OCI-LY7 (cell line): ENCODE measurements around the gene SSBP4.

Experiments
- EZH2phosphoT487 ChIP-seq: fragments of 200-600 bp; sonication (generic); IDR thresholded peaks from 2 replicates; pipeline ENCODE4 v1.6.1; 2018; ENCODE audit warnings: low read depth, borderline replicate concordance, mild to moderate bottlenecking, mixed run types, antibody characterized with exemption, low read length, moderate library complexity, mixed read lengths
- TF ChIP-seq, protein P1 (sequence below): fragments of 200-600 bp; sonication (generic); conservative IDR thresholded peaks from 2 replicates; pipeline ENCODE4 v1.5.1; 2014; ENCODE audit warnings: mild to moderate bottlenecking, antibody characterized with exemption, low read length, moderate library complexity, mixed read lengths

DNA sequence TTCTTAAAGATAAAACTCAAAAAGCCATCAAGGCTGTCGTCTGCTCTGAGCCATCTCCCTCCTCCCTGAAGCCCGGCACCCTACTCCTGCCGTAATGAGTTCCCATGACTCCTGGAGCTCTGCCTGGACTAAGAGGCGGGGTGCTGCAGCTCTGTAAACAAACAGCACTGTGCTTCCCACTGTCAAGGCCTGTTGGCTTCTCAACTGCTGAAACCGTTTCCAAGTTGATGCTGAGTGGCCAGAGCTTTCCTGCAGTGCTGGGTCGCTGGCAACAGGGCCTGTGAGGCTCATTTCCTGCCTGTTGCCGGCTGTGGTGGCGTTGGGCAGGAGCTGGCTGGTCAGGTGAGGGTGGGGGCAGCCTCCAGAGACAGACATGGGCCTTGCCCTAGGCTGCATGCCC is 45.4 kb downstream of the SSBP4 start:
- no peak for TF ChIP-seq EZH2phosphoT487
- TF ChIP-seq, protein P1, sequence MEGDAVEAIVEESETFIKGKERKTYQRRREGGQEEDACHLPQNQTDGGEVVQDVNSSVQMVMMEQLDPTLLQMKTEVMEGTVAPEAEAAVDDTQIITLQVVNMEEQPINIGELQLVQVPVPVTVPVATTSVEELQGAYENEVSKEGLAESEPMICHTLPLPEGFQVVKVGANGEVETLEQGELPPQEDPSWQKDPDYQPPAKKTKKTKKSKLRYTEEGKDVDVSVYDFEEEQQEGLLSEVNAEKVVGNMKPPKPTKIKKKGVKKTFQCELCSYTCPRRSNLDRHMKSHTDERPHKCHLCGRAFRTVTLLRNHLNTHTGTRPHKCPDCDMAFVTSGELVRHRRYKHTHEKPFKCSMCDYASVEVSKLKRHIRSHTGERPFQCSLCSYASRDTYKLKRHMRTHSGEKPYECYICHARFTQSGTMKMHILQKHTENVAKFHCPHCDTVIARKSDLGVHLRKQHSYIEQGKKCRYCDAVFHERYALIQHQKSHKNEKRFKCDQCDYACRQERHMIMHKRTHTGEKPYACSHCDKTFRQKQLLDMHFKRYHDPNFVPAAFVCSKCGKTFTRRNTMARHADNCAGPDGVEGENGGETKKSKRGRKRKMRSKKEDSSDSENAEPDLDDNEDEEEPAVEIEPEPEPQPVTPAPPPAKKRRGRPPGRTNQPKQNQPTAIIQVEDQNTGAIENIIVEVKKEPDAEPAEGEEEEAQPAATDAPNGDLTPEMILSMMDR, result no peak
